Large intestine (tissue), 3 donors: ENCODE results near the gene PAMR1. TPM values are rescaled to one million over a fixed set of nuclear protein-coding genes. Genes with fewer than 3 reads are reported as not detected.

ENCODE experiments used
- DNase-seq, 2 donors: peaks; one replicate each; pipeline versions ENCODE4 v3.0.0 to v3.0.0-alpha.2; 2013
- H3K27ac ChIP-seq: one replicate; pipeline ENCODE4 v1.5.1; 2013; ENCODE audit warnings: low read length
- H3K27me3 ChIP-seq: 2 replicates; pipeline ENCODE4 v1.6.1; 2013; ENCODE audit warnings: low read length; ENCODE audit not compliant: control insufficient read depth, insufficient read depth
- H3K36me3 ChIP-seq: 2 replicates; pipeline ENCODE4 v1.6.1; 2013; ENCODE audit warnings: low read length; ENCODE audit not compliant: control insufficient read depth, insufficient read depth
- H3K4me1 ChIP-seq: one replicate; pipeline ENCODE4 v1.6.1; 2013; ENCODE audit warnings: low read length; ENCODE audit not compliant: control insufficient read depth, insufficient read depth
- H3K4me3 ChIP-seq: one replicate; pipeline ENCODE4 v1.5.1; 2013; ENCODE audit warnings: low read length
- H3K9me3 ChIP-seq: one replicate; pipeline ENCODE4 v1.6.1; 2013; ENCODE audit warnings: mild to moderate bottlenecking, low read depth, low read length, moderate library complexity; ENCODE audit not compliant: control insufficient read depth
- WGBS: methylation state at CpG from one replicate; pipeline ENCODE4 v1.1.5; 2013; ENCODE audit warnings: low lambda C conversion rate; ENCODE audit not compliant: insufficient coverage; 5-methylcytosine and 5-hydroxymethylcytosine counted together
- polyA plus RNA-seq: library from polyadenylated mRNA; unstranded; fragments of 120-200 nt; gene quantifications from one replicate; pipeline ENCODE4 v1.2.1, GENCODE V29; 2013

Gene PAMR1
- polyA plus RNA-seq, 1 donor = 8.3 TPM

DNA sequence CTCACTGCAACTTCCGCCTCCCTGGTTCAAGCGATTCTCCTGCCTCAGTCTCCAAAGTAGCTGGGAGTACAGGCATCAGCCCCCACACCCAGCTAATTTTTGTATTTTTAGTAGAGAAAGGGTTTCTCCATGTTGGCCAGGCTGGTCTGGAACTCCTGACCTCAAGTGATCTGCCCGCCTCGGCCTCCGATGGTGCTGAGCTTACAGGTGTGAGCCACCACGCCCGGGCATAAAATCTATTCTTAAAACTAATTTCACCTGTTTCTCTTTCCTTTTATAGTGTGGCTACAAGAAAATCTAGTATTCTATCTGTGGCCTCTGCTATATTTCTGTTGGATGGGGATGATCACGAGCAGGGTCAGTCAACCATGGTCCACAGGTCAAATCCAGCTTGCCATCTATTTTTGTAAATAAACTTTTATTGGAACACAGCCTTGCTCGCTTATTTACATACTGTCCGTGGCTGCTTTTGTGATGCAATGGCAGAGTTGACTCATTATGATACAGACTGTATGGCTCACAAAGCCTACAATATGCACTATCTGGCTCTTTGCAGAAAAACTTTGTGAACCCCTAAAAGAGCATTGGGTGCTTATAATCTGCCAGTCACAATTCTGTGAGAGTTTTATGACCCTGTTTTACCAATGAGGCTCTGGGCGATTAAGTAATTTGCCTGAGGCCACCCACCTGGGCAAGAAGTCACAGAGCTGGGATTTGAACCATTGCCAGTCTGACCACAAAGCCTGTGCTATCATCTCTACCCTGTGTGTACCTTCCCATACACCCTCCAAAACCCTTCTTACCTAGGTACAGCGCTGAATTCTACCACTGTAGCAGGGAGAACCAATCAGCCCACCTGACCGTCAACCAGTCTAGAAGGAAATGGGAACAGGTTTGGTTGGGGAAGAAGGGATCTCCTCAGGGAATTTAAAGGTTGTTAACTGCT lies 134.4 kb downstream of the PAMR1 start:
- no peaks in the 10 kb centered on the region for H3K36me3 ChIP-seq
- no peak for DNase-seq
- no CpG with 5 or more reads among the region's 13 CpGs for WGBS
- no peak overlapping the region for H3K27ac ChIP-seq
- H3K4me1 ChIP-seq = no peaks in the 10 kb centered on the region
- peaks cover 5% of the 10 kb centered on the region for H3K27me3 ChIP-seq
- H3K4me3 ChIP-seq = no peak overlapping the region
- H3K9me3 ChIP-seq = no peaks in the 10 kb centered on the region

DNA sequence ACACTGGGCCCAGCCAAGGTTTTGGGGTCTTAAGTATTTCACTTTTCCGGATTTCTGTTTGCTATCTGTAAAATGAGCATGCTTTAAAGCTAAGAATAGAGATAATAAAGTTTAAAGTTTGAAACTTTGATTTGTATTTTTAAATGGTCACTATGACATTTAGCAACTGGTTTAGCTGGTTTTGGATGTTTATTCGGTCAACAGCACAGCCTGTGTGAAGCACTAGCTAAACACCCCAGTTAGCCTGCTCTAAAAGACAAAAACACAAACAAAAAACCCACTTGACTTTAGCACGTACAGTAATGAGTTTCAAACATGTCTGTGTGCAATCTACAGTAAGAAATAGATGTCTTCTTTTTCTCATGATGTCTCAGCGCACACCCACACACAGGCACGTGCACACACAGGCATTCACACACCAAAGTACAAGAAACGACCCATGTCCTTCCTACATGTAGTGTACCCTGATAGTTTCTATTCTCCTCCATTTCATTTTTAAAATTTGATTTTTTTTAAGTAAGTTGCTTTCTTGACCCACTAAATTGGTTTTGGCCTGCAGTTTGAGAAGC lies 135.4 kb downstream of the PAMR1 start:
- DNase-seq = no peak
- H3K36me3 ChIP-seq = no peaks in the 10 kb centered on the region
- H3K9me3 ChIP-seq = no peaks in the 10 kb centered on the region
- no peaks in the 10 kb centered on the region for H3K4me1 ChIP-seq
- H3K27me3 ChIP-seq = peaks cover 5% of the 10 kb centered on the region
- H3K27ac ChIP-seq = no peak overlapping the region
- 65% methylated on average over 4 of the region's 6 CpGs for WGBS
- H3K4me3 ChIP-seq = no peak overlapping the region

DNA sequence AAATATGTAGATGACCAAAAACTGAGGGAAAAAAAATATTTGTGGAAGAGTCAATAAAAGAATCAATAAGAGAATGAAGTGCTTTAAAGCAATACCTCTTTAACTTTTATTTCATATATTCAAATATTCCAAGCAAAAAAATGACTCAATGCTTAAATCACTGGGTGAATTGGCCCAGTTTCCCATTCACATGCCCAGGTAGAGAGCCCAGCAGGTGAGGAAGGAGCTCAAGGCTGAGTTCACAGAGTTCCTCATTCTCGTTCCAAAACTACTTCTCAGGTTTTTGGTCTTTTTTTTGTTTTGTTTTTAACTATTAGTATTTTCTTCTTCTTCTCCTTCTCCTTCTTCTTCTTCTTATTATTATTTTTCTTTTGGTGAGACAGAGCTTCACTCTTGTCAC lies 136.3 kb downstream of the PAMR1 start:
- H3K4me1 ChIP-seq = no peaks in the 10 kb centered on the region
- DNase-seq = no peak
- no peaks in the 10 kb centered on the region for H3K9me3 ChIP-seq
- 90% methylated on average over 1 of the region's 1 CpG for WGBS
- H3K27ac ChIP-seq = no peak overlapping the region
- H3K36me3 ChIP-seq = no peaks in the 10 kb centered on the region
- H3K27me3 ChIP-seq = peaks cover 5% of the 10 kb centered on the region
- no peak overlapping the region for H3K4me3 ChIP-seq

DNA sequence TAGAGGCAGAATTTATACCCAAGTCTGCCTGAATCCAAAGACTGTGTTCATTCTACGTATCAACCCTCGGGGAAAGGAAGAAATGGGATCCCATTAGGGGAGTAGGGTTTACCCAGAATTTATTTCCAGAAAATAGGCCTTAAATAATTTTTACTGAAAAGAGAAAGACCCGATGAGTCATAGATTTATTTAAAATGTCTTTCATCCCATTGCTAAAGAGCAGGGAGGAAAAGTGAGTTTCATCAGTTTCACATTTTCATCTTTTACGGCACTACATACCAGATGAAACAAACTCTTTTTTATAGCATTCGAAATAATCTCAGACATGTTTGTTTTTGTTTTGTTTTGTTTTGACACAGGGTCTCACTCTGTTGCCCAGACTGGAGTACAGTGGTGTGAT lies 137.4 kb downstream of the PAMR1 start:
- H3K4me3 ChIP-seq = no peak overlapping the region
- H3K9me3 ChIP-seq = no peaks in the 10 kb centered on the region
- H3K36me3 ChIP-seq = no peaks in the 10 kb centered on the region
- no peak overlapping the region for H3K27ac ChIP-seq
- WGBS = 90% methylated on average over 2 of the region's 5 CpGs
- no peaks in the 10 kb centered on the region for H3K4me1 ChIP-seq
- H3K27me3 ChIP-seq = peaks cover 6% of the 10 kb centered on the region
- DNase-seq = no peak

DNA sequence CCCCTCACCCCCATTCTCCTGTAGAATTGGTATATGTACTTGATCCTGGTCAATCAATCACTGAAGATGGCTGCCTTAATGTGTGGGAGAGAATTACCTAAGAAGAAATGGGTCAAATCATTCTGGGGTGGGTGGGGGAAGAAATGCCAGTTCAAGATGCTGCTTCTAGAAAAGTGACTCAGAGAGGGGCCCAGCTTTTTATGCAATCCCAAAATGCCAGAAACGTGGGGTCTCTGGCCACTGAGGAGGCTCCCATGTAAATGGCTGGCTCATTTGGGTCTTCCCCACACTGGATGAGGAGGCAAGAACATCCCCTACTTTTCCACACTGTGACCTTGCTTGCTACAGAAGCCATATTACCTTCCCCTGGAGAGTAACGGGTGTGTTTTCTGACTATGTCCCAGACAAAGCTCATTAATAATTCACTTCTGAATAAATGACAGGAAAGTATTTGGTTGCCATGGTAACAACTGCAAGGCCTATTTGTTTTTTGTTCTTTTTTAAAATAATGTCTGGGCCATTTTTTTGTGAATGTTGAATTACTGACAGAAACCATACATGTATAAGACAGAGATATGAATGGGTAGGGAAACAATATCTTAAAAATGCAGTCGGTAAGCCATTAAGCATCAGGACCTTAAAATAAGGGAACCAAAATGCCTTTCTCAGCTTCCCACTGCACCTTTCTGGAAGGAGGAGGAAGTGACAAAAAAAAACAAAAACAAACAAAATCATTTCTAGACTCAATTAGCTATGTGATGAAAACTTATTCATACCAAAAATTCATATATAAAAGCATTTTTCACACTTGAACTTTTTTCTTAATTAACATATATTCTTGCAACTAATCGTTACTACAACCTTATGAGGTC lies 138.1 kb downstream of the PAMR1 start:
- Histone ChIP-seq H3K27me3 (peaks cover 4% of the 10 kb centered on the region), H3K4me3 (no peak overlapping the region), H3K36me3 (no peaks in the 10 kb centered on the region), H3K4me1 (no peaks in the 10 kb centered on the region), H3K27ac (no peak overlapping the region), H3K9me3 (no peaks in the 10 kb centered on the region)
- no peak for DNase-seq
- WGBS = 100% methylated on average over 1 of the region's 4 CpGs

DNA sequence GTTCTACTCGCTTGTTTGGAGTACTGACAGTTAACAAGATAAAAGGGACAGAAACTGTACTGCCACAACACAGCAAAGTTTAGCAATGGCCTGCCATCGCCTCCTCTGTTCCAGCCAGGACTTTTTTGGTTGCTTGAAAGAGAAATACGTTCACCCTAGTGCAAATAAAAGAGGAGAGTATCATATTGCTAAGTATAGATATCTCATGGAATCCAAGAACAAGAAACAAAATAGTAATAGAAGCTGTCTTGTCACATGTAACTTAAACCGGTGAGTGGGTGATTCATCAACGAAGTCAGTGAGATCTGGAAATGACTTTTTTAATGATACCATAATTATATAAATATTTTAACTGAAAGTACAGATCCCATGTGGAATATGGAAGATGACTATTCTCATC lies 141.5 kb downstream of the PAMR1 start:
- Histone ChIP-seq H3K36me3 (no peaks in the 10 kb centered on the region), H3K4me3 (no peak overlapping the region), H3K27me3 (peaks cover 7% of the 10 kb centered on the region), H3K9me3 (no peaks in the 10 kb centered on the region), H3K27ac (no peak overlapping the region), H3K4me1 (no peaks in the 10 kb centered on the region)
- WGBS = 100% methylated on average over 1 of the region's 5 CpGs
- DNase-seq = no peak

Other genes with a start within 250 kb of the PAMR1 start
- gene SLC1A2, start 106.1 kb downstream of the PAMR1 start, polyA plus RNA-seq = 0.49 TPM
- gene FJX1, start 92.8 kb upstream of the PAMR1 start, polyA plus RNA-seq = 3.5 TPM
- 40.5 TPM for gene TRIM44, start 137.2 kb upstream of the PAMR1 start, polyA plus RNA-seq